IPS-20b (cell line): Measurements from ENCODE around the gene CYBC1.

Experiments used
- H3K27ac ChIP-seq: one replicate; pipeline ENCODE4 v1.5.1; 2013; ENCODE audit warnings: low read length
- H3K27me3 ChIP-seq: 2 replicates; pipeline ENCODE4 v1.6.1; 2013; ENCODE audit warnings: mild to moderate bottlenecking, low read length, inconsistent platforms; ENCODE audit not compliant: insufficient read depth
- H3K36me3 ChIP-seq: 2 replicates; pipeline ENCODE4 v1.6.1; 2013; ENCODE audit warnings: low read depth, mild to moderate bottlenecking, inconsistent platforms, low read length, moderate library complexity; ENCODE audit not compliant: insufficient read depth
- H3K4me1 ChIP-seq: 2 replicates; pipeline ENCODE4 v1.6.1; 2013; ENCODE audit warnings: mild to moderate bottlenecking, control low read depth, inconsistent platforms, low read length, moderate library complexity; ENCODE audit not compliant: insufficient read depth
- H3K4me3 ChIP-seq: 2 replicates; pipeline ENCODE4 v1.5.1; 2013; ENCODE audit warnings: mild to moderate bottlenecking, low read length, inconsistent platforms
- H3K9ac ChIP-seq: 2 replicates; pipeline ENCODE4 v1.6.1; 2013; ENCODE audit warnings: low read depth, mild to moderate bottlenecking, inconsistent platforms, low read length, moderate library complexity
- H3K9me3 ChIP-seq: 2 replicates; pipeline ENCODE4 v1.6.1; 2013; ENCODE audit warnings: mild to moderate bottlenecking, low read depth, low read length, inconsistent platforms; ENCODE audit not compliant: insufficient read depth

CYBC1 gene

GRCh38 chr17:82444941-82445521 lies 5.5 kb downstream of the CYBC1 start:
- H3K27ac ChIP-seq, result no peak overlapping the region
- H3K4me1 ChIP-seq, result peaks cover 2% of the 10 kb centered on the region
- H3K9me3 ChIP-seq, result no peaks in the 10 kb centered on the region
- H3K9ac ChIP-seq, result no peak overlapping the region
- no peaks in the 10 kb centered on the region for H3K27me3 ChIP-seq
- H3K4me3 ChIP-seq, result no peak overlapping the region
- H3K36me3 ChIP-seq, result peaks cover 27% of the 10 kb centered on the region

GRCh38 chr17:82444284-82444893 lies 6.2 kb downstream of the CYBC1 start:
- Histone ChIP-seq H3K27ac (no peak overlapping the region), H3K4me3 (no peak overlapping the region), H3K36me3 (peaks cover 27% of the 10 kb centered on the region), H3K4me1 (peaks cover 2% of the 10 kb centered on the region; the same call in 1 of the 2 replicates), H3K9ac (no peak overlapping the region), H3K9me3 (no peaks in the 10 kb centered on the region), H3K27me3 (no peaks in the 10 kb centered on the region)

DNA sequence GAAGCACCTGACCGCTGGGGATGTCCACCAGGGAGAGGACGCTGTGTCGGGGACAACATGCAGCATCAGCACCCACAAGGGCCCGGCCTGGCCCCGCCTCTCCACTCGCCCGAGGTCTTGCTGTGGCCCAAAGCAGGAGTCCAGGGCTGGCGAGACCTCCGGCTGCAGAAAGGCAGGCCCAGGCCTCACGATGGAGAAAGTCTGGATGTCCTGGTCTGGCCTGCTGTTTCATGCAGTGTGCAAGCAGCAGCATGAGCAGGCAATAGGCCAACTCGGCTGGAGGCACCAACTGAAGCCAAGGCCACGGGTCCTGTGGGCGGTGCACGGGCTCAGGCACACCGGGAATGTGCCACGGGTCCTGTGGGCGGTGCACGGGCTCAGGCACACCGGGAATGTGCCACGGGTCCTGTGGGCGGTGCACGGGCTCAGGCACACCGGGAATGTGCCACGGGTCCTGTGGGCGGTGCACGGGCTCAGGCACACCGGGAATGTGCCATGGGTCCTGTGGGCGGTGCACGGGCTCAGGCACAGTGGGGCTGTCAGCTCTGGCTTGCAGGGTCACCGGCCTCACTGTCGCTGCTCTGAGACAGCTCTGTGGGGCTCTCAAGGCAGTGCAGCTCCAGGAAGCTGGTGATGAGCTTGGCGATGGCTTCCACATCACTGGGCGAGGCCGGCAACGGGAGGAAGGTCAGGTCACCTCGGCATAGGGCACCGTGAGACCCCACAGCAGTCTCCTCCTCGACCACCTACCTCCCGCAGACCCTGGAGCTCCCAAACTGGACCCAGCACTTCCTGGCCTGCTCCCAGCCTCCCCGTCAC lies 6.9 kb downstream of the CYBC1 start:
- Histone ChIP-seq H3K9me3 (no peaks in the 10 kb centered on the region), H3K27ac (no peak overlapping the region), H3K27me3 (no peaks in the 10 kb centered on the region), H3K4me3 (no peak overlapping the region), H3K9ac (no peak overlapping the region), H3K36me3 (peaks cover 27% of the 10 kb centered on the region), H3K4me1 (peaks cover 2% of the 10 kb centered on the region; the same call in 1 of the 2 replicates)

DNA sequence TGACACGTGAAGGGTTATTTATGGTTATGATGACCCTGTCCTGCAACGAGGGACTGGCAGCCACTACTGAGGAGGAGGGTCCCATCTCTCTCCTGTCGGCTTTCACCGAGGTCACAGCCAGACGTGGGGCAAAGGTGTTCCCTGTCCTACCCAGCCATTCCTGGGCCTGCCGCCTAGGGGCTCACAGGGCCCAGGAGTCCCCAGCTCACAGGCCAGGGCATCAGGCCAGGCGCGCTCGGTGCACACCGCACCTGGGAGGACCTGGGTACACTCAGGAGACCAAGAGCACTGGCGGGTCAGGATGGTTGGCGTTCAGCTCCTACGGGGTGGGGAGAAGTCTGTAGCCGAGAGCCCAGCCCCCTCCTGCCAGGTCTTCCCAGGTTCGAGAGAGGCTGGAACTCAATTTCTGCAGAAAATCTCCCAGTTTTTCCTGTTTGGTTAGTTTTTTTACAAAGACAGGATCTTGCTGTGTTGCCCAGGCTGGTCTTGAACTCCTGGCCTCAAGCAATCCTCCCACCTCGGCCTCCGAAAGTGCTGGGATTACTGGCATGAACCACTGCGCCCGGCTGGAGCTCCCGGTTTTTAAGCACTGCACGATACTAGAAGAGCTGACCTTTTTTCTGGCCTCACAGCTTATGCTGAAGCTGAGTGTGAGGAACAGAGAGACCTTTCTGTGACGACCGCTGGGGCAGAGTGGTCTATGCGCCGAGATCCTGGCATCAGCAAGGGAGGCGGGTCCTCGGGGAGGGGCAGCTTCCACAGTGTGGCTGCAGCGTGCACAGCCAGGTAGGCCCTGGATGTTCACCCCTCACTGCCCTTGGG lies 7.7 kb downstream of the CYBC1 start:
- no peaks in the 10 kb centered on the region for H3K27me3 ChIP-seq
- H3K27ac ChIP-seq, result no peak overlapping the region
- no peaks in the 10 kb centered on the region for H3K9me3 ChIP-seq
- peaks cover 2% of the 10 kb centered on the region; the same call in 1 of the 2 replicates for H3K4me1 ChIP-seq
- no peak overlapping the region for H3K4me3 ChIP-seq
- no peak overlapping the region for H3K9ac ChIP-seq
- H3K36me3 ChIP-seq, result peaks cover 24% of the 10 kb centered on the region

- H3K4me1 ChIP-seq, result peaks cover 2% of the 10 kb centered on the region; the same call in 1 of the 2 replicates
- H3K27me3 ChIP-seq, result no peaks in the 10 kb centered on the region
- no peak overlapping the region for H3K4me3 ChIP-seq
- no peaks in the 10 kb centered on the region for H3K9me3 ChIP-seq
- no peak overlapping the region for H3K9ac ChIP-seq
- no peak overlapping the region for H3K27ac ChIP-seq
- H3K36me3 ChIP-seq, result peaks cover 20% of the 10 kb centered on the region
Observed at GRCh38 chr17:82441691-82442487, 8.7 kb downstream of the CYBC1 start.

GRCh38 chr17:82440991-82441627 lies 9.4 kb downstream of the CYBC1 start:
- Histone ChIP-seq H3K9me3 (no peaks in the 10 kb centered on the region), H3K27ac (no peak overlapping the region), H3K27me3 (no peaks in the 10 kb centered on the region), H3K4me1 (peaks cover 2% of the 10 kb centered on the region; the same call in 1 of the 2 replicates), H3K9ac (no peak overlapping the region), H3K4me3 (no peak overlapping the region), H3K36me3 (peaks cover 20% of the 10 kb centered on the region)

DNA sequence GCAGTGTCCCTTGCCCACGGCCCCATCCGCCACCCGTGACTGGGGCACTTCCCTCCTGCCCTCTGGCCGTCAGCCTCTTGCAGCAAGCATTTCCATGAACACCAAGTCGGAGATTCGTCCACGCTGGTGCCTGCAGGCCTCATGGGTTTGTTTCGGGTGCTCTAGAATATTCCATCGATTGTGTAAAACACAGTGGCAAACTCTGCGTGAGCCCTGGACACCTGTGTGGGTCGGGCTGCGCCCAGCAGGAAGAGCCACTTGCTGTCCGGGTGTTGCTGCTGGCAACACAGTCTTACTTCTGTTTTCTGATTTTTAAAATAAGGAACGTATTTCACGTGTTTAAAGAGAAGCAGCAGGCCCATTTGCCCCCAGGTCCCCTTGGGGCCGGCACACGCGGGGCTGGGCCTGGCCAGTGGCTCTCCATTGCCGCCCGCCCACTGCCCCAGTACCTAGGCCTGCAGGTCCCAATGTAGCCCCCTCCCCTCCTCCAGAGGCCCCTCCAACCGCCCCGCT lies 10.0 kb downstream of the CYBC1 start:
- Histone ChIP-seq H3K27me3 (no peaks in the 10 kb centered on the region), H3K36me3 (peaks cover 17% of the 10 kb centered on the region), H3K9me3 (no peaks in the 10 kb centered on the region), H3K27ac (no peak overlapping the region), H3K9ac (0 out of 2 replicates have a peak overlapping the region, but pooled peaks have one; percentile 21), H3K4me3 (no peak overlapping the region), H3K4me1 (peaks cover 2% of the 10 kb centered on the region; the same call in 1 of the 2 replicates)

DNA sequence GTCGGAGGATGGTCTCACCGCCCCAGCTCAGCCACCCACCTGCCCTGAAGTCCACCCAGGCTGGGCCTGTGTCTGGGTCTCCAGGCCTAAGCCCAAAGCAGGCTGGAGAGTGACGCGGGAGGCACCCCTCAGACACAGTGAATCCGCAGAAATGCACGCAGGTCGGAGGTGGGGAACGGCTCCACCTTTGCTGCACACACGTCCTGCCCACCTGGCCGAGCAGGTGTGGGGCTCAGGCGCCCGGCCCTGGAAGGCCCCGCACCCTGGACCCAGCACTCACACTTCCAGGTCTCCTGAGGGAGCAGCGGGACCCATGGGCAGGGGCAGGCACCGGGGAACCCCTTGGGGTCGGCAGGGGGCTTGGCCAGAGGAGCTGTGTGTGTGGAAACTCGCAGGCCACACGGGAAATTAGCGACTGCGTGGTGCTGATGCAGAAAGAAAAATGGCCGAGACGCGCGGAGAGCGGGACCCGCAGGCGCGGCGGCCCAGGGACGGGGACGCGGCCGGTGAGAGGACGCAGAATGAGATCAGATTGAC lies 10.7 kb downstream of the CYBC1 start:
- H3K27ac ChIP-seq, result no peak overlapping the region

GRCh38 chr17:82439194-82439828 lies 11.2 kb downstream of the CYBC1 start:
- no peak overlapping the region for H3K9ac ChIP-seq

More for the DNA sequence above, 10.7 kb downstream of the CYBC1 start:
- Histone ChIP-seq H3K9me3 (no peaks in the 10 kb centered on the region), H3K36me3 (peaks cover 16% of the 10 kb centered on the region), H3K4me3 (no peak overlapping the region), H3K9ac (no peak overlapping the region), H3K27me3 (no peaks in the 10 kb centered on the region), H3K4me1 (peaks cover 2% of the 10 kb centered on the region; the same call in 1 of the 2 replicates)

More at GRCh38 chr17:82439194-82439828, 11.2 kb downstream of the CYBC1 start:
- Histone ChIP-seq H3K9me3 (no peaks in the 10 kb centered on the region), H3K27ac (no peak overlapping the region), H3K27me3 (no peaks in the 10 kb centered on the region), H3K4me3 (no peak overlapping the region), H3K36me3 (peaks cover 13% of the 10 kb centered on the region), H3K4me1 (peaks cover 2% of the 10 kb centered on the region; the same call in 1 of the 2 replicates)
